ENCODE results near the gene HSPG2.

HSPG2 gene

GRCh38 chr1:21955501-21956281 is 18.6 kb upstream of the HSPG2 start:
- no peak for DNase-seq

DNA sequence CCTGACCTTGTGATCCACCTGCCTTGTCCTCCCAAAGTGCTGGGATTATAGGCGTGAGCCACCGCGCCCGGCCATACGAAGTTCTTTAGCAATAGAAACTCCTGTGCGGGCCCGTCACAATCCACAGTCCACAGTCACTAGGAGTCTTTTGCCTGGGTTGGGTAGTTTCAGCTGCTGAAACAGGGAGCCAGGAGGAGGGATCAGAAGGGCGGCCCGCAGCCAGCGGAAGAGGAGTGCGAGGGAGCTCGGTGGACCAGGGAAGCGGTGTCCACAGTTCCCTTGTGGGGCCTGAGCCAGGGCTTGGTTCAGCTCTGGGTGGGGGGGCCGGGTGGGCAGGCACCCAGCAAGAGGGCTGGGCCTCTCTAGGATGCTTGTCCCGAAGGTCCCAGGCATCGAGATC is 17.9 kb upstream of the HSPG2 start:
- DNase-seq: no peak

DNA sequence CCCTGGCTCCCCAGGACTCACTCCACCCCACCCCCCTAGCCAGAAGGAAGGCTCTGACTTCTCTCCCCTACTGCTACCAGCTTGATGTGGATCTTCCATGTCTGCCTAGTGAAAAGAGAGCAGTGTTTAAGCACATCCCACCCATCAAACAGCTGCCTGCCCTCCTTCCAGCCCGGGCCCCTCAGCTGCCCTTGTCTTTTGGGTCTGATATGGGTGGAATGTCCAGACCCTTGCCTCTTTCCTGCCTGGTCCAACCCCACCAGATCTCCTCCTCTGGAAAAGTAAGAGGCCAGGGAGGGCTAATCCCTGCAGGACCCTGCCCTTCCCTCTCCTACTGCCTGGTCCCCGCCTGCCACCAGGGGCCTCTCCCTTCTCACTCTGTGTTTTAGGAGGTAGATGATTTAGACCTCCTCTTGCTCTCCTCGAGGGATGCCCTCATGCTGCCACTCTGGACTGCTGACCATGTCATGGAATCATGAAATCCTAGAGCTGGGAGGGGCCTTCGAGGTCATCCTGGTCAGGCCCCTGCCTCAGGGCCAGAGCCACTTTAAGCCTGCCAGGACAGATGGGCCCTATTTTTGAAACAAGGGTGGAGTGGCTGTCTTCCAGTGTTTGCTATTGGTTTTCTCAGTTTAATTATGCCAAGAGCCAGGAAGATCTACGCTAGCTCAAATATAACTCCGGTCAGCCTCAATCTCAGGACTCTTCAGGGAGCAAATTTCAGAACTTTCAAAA is 15.8 kb upstream of the HSPG2 start:
- no peak for DNase-seq

GRCh38 chr1:21951226-21951870 is 14.2 kb upstream of the HSPG2 start:
- no peak for DNase-seq

DNA sequence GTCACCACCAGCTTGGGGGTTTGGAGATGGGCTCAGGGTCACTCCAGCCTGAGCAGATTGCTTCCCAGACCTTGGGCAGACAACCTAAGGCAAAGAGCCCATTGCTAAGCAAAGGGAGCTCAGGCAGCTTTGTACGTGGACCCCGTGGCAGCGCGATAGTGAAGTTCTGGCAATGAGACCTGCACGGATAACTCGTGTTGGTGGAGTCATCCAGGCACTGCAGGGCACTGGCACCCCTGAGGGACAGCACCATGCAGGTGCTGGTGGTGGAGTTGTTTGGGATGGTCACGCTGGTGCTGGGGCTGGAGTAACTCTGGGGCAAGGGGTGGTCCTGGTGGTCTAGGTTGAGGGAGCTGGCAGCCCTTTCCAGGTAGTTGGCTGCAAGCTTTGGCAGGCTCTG is 13.6 kb upstream of the HSPG2 start:
- no peak for DNase-seq

- no peak for DNase-seq
Observed at GRCh38 chr1:21946836-21947587, 9.9 kb upstream of the HSPG2 start.

DNA sequence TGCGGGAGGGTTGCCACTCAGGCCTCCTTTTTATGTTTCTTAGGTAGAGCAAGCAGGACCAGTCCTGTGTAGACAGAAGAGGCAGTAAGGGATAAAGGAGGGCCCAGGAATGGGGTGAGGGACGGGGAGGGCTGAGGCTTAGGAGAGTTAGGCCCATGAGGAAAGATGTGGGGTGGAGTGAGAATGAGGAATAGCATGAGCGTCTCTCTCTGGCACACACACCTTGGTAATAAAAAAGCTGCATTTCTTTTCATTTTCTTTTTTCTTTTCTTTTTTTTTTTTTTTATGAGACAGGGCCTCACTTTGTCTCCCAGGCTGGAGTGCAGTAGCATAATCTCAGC is 7.6 kb upstream of the HSPG2 start:
- no peak for DNase-seq

- peak; percentile 76 for DNase-seq
Observed at GRCh38 chr1:21942959-21943640, 6.0 kb upstream of the HSPG2 start.

- DNase-seq: no peak
Observed at GRCh38 chr1:21942464-21942863, 5.4 kb upstream of the HSPG2 start.

GRCh38 chr1:21941370-21941769 is 4.3 kb upstream of the HSPG2 start:
- no peak for DNase-seq

- no peak for DNase-seq
Observed at GRCh38 chr1:21940492-21940891, 3.4 kb upstream of the HSPG2 start.

DNA sequence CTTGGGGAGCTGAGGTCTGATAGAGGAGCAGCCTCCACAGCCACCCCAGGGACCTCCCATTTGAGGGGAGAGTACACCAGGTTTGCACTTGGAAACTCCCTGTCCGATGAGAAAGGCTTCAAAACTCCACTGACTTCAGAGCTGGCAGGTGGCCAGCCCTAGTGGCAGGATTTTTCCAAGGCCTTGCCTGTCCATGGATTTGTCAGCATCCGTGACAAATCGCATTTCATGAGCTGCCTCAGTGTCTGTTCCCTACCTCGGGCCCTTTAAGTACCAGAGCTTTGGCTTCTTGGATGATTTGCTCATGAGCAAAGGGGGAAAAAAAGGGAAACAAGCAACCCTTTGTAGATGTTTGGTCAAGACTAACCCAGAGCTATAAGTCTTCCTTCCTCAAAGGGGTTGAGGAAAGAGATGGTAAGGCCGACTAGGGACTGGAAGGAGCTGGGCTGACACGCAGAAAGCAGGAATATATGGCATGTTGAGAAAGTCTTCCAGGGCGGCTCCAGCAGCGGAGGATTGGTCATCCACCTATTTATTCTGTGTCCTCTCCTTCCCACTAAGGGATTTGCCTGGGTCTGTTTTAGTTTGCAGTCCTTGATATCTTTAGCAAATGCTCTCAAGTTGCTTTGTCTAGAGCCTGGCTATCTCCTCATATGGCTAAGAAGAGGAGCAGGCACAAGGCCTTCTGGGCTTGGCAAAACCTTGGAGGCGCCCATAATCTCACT is 2.7 kb upstream of the HSPG2 start:
- DNase-seq: peak; percentile 99

DNA sequence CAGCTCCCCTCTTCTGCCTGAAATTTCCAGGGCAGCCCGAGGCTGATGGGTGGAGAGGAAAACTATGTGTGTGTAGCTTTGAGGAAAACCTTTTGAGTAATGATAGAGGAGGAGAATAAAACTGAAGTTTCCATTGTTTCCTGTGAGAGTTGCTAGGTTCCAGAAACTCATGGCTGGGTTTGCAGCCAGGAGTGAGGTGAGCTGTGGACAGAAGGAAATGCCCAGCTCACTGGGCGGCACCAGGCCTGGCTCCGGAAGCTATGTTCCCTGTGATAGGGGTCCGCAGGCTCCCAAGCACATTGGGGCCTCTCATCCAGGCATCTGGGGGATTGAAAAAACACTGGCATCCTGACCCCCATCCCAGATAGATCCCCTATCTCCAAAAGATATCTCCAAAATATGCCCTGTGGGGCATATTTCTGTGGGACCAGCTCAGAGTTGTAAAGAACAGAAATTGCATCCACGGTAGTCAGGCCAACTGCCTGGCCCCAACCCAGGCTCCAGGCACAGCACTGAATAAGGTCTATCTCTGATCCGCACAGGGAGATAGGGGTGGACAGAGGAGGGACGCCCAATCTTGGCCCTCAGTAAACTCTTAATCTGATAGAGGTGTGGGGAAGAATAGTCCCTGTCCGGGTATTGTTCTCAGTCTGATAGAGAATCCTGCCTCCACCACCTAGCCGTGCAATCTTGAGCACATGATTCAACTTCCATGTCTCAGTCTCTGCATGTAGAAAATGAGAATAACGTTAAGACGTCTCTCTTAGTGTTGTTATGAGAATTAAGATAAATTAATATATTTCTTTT is 1.8 kb upstream of the HSPG2 start:
- DNase-seq: no peak

- peak; percentile 87 for DNase-seq
Observed at GRCh38 chr1:21937372-21938121, 437 bp upstream of the HSPG2 start.

GRCh38 chr1:21936366-21937031 is 611 bp downstream of the HSPG2 start:
- no peak for DNase-seq

- peak; percentile 46 for DNase-seq
Observed at GRCh38 chr1:21935891-21936365, 1.2 kb downstream of the HSPG2 start.

DNA sequence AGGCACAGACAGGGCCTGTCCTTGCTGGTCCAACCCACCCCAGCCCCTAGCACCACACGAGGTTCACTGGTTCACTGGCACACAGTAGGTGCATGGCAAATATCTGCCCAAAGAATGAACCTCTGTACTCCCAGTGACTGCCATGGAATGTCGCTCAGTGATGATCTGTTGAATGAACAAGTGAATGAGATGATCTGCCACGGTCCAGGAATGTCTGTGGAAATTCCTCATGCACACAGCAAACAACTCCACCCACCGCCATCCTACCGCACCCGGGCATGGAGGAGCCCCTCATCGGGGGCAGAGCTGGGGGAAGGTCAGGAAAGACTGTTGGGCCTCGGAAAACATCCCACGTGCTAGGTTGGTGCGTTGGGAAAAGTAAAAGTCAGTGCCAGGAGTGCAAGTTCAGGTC is 1.7 kb downstream of the HSPG2 start:
- peak; percentile 73 for DNase-seq

DNA sequence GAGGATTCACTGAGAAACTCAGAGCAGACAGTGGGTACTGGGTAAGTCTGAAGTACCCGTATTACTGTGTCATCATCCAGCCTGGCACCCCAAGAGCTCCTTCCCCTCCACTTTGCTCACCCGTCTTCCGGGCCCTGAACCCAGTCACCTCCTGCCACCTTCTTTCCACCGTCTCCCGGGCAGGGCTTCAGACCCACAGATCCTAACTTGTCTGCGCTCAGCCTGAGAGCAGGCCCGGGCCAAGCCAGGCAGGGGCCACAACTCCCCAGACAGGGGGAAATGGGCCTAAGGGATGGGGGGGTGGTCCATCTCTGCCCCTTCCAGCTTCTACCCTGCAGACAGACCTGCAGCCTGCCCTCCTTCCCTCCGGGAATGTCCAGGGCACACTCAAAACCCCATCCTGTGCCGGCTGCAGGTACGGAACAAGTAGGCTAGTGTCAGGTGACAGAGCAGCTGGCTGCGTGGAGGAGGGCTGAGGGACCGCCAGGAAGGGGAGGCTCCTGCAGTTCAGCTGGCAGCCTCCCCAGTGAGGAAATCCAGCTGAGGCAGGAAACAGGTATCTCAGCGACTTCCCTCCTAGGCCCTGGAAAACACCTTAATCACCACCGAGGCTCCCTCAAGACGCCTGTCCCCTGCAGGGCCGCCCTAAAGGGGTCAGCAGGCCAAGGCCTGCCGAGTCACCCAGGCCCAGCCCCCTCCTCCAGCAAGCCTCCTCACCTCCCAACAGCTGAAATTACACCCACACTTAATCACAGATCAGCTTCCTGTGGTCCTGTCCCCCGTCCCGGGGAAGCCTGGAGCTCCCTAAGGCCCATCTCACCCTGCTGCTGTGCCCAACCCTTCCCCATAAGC is 3.5 kb downstream of the HSPG2 start:
- no peak for DNase-seq

- DNase-seq: peak; percentile 68
Observed at GRCh38 chr1:21932127-21932526, 5.0 kb downstream of the HSPG2 start.
